Measurements from ENCODE around the gene AGAP2.

DNA sequence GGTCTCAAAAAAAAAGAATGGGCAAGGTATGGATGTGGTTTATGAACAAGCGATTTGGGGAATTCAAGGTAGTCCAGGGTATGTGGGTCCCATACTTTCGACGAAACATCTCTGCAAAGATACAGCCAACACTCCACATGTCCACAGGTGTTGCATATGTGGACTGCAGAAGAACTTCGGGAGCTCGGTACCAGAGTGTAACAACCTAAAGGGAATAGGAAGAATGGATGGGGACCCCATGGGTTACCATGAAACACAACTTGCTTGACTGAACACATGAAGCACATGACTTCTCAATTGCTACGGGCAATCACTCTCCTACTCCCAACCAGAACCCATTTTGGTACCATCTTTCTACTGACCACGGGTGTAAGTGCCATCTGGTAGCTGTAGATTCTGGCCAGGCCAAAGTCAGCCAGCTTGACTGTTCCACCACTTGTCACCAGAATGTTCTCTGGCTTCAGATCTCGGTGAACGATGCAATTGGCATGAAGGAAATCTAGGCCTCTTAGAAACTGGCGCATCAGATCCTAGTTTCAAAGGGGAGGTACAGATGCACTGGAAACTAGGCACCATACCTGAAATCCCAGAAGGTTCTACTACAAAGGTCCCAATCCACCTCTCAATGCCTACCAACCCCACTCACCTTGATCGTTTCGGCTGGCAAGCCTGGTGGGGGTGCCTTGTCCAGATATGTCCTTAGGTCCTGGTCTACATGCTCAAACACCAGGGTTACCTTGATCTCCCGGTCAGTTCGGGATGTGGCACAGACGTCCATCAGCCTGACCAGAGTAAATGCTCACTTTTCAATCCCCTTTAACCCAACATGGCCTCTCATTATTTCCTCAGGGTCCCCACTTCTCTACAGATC is 12.3 kb upstream of the AGAP2 start:
- TF ChIP-seq POLR2A (IDR thresholded peaks at IDR 0.05) (no peak), CTCF (IDR thresholded peaks at IDR 0.05) (no peak)
